Endothelial cell of hepatic sinusoid (primary cell): Measurements from ENCODE around the gene OR2A5.
"Not testable (repeated sequence)": the region's sequence is repeated elsewhere in the genome, so short reads cannot be mapped to it uniquely, and the experiment has no call there.

Source experiments
- in situ Hi-C: cut with HindIII; loops from 2 replicates; pipeline ENCODE4 v1.10.0; 2017; ENCODE audit warnings: low sequenced_read_pairs

Gene OR2A5

DNA sequence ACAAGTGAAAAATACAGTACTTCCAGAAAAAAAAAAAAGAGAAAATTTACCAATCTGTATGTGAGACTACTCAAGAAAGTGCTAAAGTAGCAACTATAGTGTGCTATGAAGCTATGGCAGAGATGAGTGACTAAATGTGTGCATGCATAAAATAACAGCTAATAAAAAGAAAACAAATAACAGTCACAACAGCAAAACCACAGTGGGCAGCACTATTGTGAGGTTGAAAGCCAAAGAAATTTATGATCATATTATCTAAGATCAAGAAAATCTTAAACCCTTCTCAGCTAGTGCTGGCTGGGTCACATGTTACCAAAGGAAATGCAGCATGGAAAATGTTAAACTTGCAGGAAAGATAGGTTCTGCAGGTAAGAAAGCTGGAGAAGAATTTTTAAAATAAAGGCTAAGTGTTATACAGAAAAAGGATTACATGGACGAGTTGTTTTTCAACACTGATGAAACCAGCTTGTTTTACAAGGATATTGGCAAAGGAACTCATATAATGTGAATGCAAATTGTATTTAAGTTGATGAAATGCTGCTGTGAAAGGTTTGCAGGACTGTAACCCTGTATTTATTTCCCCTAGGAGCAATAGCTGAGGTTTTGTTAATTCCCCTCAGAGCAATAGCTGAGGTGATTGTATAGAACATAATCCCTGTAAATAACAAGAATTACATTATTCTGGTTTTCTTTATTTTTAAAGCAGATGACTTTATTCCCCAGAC lies 15.6 kb upstream of the OR2A5 start:
- in situ Hi-C loops = no loop called here

DNA sequence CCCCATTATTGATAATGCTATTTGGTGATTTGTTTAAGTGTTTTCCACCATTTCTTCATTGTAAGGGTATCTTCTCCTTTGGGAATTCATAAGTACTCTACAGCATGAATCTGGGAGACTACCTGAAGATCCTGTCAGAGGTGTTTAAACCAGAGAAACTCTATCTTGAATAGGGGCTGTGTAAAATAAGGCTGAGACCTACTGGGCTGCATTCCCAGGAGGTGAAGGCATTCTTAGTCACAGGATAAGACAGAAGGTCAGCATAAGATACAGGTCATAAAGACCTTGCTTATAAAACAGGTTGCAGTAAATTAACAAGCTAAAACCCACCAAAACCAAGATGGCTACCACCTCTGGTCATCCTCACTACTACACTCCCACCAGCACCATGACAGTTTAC lies 13.4 kb upstream of the OR2A5 start:
- in situ Hi-C loops = no loop called here

DNA sequence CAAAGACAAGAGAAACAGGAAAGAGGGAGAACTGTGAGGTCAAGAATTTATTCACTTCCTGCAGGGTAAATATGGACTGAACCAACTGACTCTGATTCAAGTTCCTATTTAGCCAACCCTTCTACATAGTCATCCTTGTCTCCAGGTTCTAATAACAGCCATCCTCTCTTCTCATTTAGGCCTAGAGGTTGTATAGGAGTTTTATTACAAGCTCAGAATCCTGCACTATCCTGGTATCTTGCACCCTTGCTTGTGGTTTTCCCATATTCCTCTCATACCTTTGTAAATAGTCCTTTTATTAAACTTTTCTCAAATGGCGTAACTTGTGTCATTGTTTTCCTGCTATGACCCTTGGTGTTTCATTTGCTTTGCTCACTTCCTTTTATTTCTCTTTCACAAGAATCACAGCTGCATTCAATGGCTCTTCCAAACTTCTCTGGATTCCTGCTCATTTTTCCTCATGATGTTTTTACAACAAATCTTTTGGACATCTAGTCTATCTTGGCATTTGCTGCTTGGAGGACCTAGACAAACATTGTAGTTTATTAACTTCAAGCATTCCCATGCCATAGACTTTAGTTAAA lies 12.4 kb upstream of the OR2A5 start:
- in situ Hi-C loops = no loop called here

DNA sequence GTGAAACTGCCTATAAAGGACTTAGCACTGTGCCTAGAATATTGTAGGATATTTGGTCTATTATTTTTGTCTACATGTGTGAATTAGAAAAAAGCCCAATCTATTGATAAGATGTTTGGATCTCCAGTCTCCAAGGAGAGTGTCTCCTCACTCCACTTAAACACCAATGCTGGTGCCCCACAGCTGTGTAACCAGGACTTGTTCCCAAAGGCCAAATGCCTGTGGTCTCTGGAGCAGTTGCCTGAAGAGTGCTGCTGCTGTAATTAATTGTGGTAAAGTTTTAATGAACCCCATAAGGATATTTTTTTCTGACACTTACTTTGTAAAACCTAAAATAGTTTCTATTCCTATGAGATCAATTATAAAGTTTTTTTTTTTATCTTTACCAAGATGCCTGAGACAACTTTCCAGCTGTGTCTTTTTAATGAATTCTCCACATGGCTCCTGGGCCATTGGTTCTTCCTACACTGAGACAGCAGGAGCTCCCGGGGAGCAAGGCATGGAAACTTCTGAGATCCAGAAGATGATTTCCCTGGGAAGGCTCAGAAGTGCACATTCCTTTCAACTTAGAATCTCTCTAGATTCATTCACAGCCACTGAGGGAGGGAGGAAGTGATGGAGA lies 11.2 kb upstream of the OR2A5 start:
- in situ Hi-C loops = no loop called here

DNA sequence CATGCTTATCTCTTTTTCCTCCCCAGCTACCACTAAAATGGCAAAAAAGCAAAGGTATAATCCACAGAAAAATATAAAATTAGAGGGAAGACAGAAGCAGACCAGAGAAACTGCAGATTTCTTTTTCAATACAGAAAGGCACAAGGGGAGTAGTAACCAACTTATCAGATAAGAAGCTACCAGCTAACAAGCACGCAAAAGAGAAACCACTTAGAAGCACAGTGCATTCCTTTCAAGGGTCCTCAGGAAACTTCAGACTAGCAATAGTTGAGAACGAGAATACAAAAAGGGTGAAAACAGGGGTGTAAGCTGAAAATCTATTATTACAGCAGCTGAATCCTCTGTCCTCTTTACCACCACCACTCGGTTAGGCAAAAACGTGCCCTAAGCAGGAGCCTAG lies 9.9 kb upstream of the OR2A5 start:
- in situ Hi-C loops = no loop called here

DNA sequence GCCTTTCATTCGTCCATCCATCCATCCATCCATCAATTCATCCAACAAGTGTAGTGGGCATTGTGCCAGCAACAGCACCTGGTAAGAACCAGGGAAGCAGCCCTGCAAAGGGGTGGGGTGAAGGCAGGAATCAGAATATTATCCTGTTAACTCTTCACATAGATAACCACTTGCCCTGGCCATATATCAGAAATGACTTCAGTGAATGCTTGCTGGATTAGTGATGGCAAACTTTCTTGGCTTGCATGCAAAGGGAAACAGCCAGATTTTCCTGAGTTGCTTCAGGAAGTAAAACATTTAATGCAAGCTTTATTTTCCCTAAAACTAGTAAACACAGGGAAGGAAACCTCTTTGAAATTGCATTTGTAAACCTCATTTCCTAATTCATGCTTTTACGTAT lies 743 bp downstream of the OR2A5 start:
- in situ Hi-C loops = loop anchor here (5.0 kb wide), 1 partner anchor 78 kb away; no protein-coding TSS in a partner anchor

GRCh38 chr7:144050093-144050492 lies 1.3 kb downstream of the OR2A5 start:
- in situ Hi-C loops = no loop called here

GRCh38 chr7:144050884-144051283 lies 2.1 kb downstream of the OR2A5 start:
- in situ Hi-C loops = not testable (repeated sequence)

- in situ Hi-C loops = no loop called here
These were observed 9.2 kb downstream of the OR2A5 start for GRCh38 chr7:144057954-144058353.

DNA sequence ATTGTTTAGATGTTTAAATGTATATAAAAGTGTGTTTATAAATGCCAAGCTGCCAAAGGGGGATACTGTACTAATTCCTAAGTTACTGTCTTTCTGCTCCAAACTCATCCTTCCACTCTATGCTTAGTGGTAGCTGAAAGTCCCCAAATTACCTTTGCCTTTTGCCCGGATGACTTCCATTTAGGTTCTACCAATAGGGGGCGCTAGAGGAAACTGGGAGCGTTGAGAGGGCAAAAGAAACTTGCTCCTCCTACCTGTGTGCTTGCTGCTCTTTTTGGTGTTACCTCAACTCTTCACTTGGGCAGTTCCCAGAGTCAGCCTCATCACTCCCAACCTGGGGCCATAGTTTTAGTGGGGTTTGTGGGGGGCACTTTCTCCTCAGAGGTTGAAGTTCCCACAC lies 15.0 kb downstream of the OR2A5 start:
- in situ Hi-C loops = no loop called here

DNA sequence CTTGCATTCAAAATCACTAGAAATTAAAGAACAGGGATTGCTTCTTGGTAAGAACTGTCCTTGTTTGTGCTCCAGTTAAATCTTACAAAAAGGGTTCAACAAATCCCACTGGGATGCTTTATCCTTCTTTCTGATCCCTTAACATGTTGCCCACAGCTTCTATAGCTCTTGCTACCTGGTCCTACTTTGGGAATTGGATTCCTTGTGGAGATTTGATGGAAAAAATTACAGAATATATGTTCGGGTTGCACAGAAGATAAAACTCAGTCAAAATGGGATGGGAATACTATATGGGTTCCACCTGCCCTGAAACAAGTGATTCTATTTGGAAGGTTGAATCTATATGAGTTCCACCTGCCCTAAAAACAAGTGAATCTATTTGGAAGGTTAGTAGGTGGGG lies 20.8 kb downstream of the OR2A5 start, which contains the start of gene OR2A25:
Gene OR2A25 (plus strand): TSS at position 301 of the 400 bp plus-strand sequence. CDS start 4,409 bp downstream, outside the sequence.
- in situ Hi-C loops = no loop called here

DNA sequence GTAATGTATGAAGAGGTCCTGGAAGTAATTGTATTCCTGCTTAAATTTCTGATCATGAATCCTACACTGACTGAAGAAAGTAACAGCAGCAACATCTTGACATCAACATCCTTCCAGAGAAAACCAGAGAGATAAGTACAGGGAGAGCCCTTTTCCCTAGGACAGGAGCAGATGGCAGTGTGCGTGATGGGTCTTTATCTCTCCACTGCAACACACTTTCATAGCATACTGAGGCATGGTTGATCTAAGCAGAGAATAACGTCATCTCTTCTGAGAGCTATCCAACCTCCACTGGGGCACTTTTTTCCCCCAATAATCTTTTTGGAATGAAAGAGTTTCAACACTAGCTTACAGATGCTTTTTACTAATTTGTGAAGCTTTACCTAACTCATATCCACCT lies 21.2 kb downstream of the OR2A5 start:
- in situ Hi-C loops = no loop called here

DNA sequence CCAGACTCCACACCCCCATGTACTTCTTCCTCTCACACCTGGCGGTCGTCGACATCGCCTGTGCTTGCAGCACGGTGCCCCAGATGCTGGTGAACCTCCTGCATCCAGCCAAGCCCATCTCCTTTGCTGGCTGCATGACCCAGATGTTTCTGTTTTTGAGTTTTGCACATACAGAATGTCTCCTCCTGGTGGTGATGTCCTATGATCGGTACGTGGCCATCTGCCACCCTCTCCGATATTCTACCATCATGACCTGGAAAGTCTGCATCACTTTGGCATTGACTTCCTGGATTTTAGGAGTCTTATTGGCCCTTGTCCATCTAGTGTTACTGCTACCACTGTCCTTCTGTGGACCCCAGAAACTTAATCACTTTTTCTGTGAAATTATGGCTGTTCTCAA lies 25.6 kb downstream of the OR2A5 start:
- in situ Hi-C loops = no loop called here

GRCh38 chr7:144085978-144086377 lies 37.2 kb downstream of the OR2A5 start, which contains the start of gene OR2A12:
OR2A12 (plus strand) TSS chr7:144086278; CDS start chr7:144095108, 8,830 bp downstream.
- in situ Hi-C loops = no loop called here

- in situ Hi-C loops = no loop called here
These were observed 38.0 kb downstream of the OR2A5 start for GRCh38 chr7:144086730-144087129.

GRCh38 chr7:144087230-144087629 lies 38.5 kb downstream of the OR2A5 start:
- in situ Hi-C loops = no loop called here

DNA sequence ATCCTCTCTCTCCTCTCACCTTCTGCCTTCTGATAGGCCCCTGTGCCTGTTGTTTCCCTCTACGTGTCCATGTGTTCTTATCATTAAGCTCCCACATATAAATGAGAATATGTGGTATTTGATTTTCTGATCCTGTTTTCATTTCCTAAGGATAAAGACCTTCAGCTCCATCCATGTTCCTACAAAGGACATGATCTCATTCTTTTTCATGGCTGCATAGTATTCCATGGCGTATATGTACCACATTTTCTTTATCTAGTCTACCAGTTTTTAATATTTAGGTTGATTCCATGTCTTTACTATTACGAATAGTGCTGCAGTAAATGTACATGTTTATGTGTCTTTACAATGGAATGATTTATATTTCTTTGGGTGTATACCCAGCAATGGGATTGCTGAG lies 41.9 kb downstream of the OR2A5 start:
- in situ Hi-C loops = no loop called here

DNA sequence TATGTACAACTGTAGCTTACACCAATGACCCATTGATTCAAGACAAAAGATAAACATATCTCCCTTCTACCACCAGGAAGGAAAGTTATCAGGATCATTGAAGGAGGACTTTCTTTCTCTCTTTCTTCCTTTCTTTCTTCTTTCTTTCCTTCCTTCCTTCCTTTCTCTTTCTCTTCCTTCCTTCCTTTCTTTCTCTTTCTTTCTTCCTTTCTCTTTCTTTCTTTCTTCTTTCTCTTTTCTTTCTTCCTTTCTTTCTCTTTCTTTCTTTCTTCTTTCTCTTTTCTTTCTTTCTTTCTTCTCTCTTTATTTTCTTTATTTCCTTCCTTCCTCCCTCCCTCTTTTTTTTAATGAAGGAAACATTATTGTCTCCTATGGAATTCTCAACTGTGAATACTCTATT lies 50.0 kb downstream of the OR2A5 start:
- in situ Hi-C loops = no loop called here

DNA sequence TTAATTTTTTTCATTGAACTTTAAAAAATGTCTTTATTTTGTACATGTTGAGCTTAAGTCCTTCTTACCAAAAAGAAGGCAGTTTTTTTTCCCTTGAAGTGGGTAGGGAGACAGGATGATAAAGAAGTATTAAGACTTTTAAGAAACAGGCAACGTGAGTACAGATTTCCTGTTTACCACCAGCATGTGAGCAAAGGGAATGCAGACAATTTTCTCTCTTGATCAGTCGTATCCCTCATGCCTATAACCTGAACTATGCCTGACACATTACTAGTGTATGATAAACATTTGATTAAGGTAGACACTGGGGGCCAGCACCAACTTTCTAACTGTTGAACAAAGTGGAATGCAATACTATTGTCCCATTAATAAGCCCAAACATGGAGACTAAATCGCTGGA lies 51.9 kb downstream of the OR2A5 start:
- in situ Hi-C loops = no loop called here

GRCh38 chr7:144102041-144102440 lies 53.3 kb downstream of the OR2A5 start:
- in situ Hi-C loops = no loop called here

- in situ Hi-C loops = no loop called here
These were observed 56.5 kb downstream of the OR2A5 start for GRCh38 chr7:144105211-144105610.
